Mononuclear cell (primary cell): ENCODE measurements around the gene SELENOO. TPM values are rescaled to one million over a fixed set of nuclear protein-coding genes. Genes with fewer than 3 reads are reported as not detected.
"Not testable (repeated sequence)": the region's sequence is repeated elsewhere in the genome, so short reads cannot be mapped to it uniquely, and the experiment has no call there.

Source experiments
- H3K27me3 ChIP-seq: 2 replicates; pipeline ENCODE4 v1.6.0; 2011; ENCODE audit warnings: low read length, control low read depth; ENCODE audit not compliant: insufficient read depth
- H3K4me1 ChIP-seq: 2 replicates; pipeline ENCODE4 v1.5.1; 2011; ENCODE audit warnings: mild to moderate bottlenecking, low read length, control low read depth; ENCODE audit not compliant: insufficient read depth
- H3K4me3 ChIP-seq: 2 replicates; pipeline ENCODE4 v1.5.1; 2011; ENCODE audit warnings: mild to moderate bottlenecking, low read length, moderate library complexity
- H3K9me3 ChIP-seq: 2 replicates; pipeline ENCODE4 v1.5.1; 2011; ENCODE audit warnings: low read depth, mild to moderate bottlenecking, control low read depth, low read length
- total RNA-seq: library from RNA; depleted of rRNA; stranded (reverse); fragments of >200 nt; gene quantifications from one replicate; pipeline ENCODE4 v1.2.3, GENCODE V29; 2012

SELENOO gene
- total RNA-seq, 1 donor: 11.8 TPM

DNA sequence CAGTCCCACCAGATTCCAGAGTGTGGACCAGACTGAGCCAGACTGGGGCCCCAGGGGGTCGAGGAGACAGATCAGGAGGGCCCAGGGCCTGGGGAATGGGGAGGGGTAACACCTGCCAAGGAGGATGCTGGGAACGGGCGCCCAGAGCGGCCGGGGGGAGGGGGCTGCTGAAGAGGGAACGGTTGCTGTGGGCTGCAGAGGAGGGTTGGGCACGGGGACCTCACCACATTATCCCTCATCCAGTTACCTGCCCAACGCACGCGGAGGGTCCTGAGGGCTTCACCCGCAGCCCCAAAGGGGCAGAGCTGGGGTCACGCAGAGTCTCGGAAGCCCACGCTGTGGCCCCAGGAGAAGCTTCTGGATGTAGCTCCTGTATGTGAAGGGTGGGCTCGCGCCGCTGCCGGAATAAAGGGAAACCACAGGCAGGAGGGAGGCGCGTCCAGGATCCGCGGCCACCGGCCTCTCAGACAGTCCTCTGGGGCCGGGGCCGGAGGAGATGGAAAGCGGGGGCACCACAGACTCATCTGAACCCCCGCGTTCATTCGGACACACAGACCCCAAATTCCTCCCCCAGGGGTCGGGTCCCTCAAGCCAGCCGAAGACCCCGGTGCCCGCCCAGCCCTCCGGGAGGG, 866 bp upstream of the SELENOO start:
- H3K4me3 ChIP-seq: peak overlapping the region; percentile 65
- peaks cover 46% of the 10 kb centered on the region for H3K4me1 ChIP-seq
- no peaks in the 10 kb centered on the region for H3K9me3 ChIP-seq
- no peaks in the 10 kb centered on the region for H3K27me3 ChIP-seq

DNA sequence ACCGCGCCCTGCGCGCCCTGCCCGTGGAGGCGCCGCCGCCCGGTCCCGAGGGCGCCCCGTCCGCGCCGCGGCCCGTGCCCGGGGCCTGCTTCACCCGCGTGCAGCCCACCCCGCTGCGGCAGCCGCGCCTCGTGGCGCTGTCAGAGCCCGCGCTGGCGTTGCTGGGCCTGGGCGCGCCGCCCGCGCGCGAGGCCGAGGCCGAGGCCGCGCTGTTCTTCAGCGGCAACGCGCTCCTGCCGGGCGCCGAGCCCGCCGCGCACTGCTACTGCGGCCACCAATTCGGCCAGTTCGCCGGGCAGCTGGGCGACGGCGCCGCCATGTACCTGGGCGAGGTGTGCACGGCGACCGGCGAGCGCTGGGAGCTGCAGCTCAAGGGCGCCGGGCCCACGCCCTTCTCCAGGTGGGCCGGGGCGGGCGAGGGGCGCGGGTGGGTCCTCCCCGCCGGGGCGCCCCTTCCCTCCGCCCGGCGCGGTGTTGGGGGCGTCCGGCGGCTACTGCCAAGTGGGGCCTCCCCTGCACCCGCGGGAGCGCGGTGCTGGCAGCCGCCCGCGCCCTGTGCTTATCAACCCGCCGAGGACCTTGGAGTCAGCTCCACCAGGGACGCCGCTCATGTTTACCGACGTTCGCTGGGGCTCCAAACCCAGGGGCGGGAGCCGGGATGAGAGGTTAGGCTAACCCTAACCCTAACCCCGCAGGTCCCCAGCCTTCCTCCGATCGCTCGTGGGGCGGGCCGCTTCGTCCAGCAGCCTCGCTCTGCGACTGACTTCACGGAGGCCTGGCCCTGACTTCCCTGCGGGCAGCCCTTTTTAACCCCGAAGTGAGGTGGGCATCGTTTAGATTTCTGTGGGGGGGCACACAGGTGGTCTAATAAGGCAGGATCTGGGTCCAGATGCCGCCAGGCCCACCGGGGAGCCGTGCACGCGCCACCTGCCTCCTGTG, 649 bp downstream of the SELENOO start:
- Histone ChIP-seq H3K4me1 (peaks cover 51% of the 10 kb centered on the region), H3K4me3 (peak overlapping the region; percentile 65), H3K27me3 (no peaks in the 10 kb centered on the region), H3K9me3 (no peaks in the 10 kb centered on the region)

DNA sequence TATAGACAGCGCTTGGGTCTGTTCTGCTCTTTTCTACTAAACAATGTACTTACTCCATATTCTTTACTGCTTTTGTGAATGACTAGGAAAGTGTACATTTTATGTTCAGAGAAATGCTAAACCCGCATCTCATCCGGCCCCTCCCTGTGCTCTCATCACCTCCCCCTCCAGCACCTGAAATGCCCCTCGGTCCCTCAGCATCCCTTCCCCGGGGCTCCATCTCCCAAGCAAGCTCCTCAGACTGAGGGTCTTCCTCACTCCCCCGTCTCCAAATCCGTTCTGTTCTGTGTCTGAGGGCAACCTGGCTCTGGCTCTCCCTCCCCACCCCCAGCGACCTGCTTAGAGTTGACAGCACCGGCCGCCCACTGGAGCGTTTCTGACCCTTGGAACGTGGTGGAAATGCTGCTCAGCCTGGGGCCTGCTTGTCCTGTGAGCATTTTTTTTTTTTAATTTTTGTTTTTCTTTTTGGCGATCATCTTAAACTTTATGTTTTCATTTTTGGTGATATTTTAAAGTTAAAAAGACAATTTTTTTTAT, 1.4 kb downstream of the SELENOO start:
- peaks cover 58% of the 10 kb centered on the region for H3K4me1 ChIP-seq
- H3K4me3 ChIP-seq: peak overlapping the region; percentile 65
- H3K27me3 ChIP-seq: no peaks in the 10 kb centered on the region
- H3K9me3 ChIP-seq: no peaks in the 10 kb centered on the region

DNA sequence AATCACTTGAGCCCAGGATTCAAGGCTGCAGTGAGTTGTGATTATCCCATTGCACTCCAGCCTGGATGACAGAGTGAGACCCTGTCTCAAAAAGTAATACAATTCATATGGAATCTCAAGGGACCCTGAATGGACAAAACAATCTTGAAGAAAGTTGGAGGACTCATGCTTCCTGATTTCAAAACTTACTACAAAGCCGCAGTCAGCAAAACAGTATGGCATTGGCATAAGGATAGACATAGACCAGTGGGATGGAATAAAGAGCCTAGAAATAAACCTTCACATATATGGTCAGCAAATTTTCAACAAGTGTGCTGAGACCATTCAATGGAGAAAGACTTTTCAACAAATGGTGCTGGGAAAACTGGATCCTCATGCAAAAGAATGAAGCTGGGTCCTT, 2.5 kb downstream of the SELENOO start:
- H3K9me3 ChIP-seq: no peaks in the 10 kb centered on the region
- H3K4me3 ChIP-seq: no peak overlapping the region
- H3K4me1 ChIP-seq: peaks cover 65% of the 10 kb centered on the region
- H3K27me3 ChIP-seq: no peaks in the 10 kb centered on the region

DNA sequence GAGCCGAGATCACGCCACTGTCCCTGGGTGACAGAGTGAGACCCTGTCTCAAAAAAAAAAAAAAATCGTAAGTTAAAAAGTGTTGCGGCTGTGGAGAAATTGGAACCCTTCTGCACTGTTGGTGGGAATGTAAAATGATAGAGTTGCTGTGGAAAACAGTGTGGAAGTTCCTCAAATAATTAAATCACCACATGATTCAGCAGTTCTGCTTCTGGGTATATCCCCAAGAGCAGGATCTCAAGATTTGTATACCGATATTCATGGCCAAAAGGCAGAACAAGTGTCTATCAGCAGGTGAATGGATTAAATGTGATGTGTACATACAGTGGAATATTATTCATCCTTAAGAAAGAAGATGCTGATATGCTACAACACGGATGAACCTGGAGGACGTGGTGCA, 3.8 kb downstream of the SELENOO start:
- Histone ChIP-seq H3K4me1 (peaks cover 67% of the 10 kb centered on the region), H3K4me3 (no peak overlapping the region), H3K9me3 (no peaks in the 10 kb centered on the region), H3K27me3 (no peaks in the 10 kb centered on the region)

DNA sequence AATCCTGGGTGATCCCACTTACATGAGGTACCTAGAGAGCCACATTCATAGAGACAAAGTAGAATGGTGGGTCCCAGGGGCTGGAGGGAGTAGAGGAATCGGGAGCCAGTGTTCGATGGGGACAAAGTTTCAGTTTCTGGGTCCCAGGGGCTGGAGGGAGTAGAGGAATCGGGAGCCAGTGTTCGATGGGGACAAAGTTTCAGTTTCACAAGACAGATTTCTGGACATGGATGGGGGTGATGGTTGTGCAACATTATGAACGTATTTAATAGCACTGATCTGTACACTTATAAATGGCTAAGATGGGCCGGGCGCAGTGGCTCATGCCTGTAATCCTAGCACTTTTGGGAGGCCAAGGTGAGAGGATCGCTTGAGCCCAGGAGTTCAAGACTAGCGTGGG, 4.2 kb downstream of the SELENOO start:
- not testable (repeated sequence) for H3K9me3 ChIP-seq, H3K27me3 ChIP-seq, H3K4me3 ChIP-seq
- peaks cover 67% of the 10 kb centered on the region for H3K4me1 ChIP-seq

DNA sequence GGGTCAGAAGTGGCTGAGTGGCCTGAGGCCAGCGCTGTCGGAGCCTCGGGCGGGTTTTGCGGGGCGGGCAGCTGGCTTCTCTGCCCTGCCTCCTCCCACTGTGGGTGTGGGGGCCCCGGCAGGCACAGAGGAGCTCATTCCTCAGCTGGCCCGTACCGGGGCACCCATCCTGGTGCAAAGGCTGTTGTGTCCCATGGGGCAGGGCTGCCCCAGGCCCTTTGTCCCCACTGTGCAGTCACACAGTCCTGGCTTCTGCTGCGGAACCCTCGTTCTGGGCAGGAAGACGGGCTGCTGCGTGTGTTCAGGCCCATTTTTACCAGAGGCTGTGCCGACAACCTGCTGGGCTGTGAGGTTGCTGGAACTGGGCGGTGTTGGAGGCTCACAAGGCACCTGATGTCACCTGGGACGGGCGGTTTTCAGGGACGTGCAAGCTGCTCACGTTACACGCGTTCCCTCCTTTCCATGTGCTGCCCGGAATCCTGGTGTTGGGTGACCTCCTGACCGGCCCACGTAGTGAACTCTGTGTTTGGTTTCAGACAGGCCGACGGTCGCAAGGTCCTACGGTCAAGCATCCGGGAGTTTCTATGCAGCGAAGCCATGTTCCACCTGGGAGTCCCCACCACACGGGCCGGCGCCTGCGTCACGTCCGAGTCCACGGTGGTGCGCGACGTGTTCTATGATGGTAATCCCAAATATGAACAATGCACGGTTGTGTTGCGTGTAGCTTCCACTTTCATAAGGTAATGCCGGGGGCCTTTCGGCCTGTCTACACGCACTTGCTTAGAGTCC, 5.2 kb downstream of the SELENOO start:
- Histone ChIP-seq H3K27me3 (no peaks in the 10 kb centered on the region), H3K9me3 (no peaks in the 10 kb centered on the region), H3K4me1 (peaks cover 63% of the 10 kb centered on the region), H3K4me3 (no peak overlapping the region)

DNA sequence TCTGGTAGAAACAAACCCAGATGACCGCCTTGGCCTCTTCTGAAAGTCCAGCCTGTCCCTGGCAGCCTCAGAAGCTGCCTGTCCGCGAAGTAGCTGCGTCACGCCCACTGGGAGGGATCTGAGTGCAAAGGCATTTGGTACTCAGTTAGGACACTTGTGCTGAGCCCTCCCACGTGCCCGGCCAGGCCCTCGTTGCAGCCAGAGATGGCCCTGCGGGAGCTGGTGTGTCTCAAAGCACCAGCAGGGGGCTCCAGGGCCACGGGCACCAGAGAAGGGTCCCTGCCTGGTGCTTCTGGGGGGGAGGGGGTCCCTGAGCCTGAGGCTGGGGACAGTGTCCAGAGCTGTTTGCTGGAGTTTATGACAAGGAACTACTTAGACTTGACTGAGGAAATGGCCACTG, 5.8 kb downstream of the SELENOO start:
- Histone ChIP-seq H3K4me1 (peaks cover 61% of the 10 kb centered on the region), H3K9me3 (no peaks in the 10 kb centered on the region), H3K4me3 (no peak overlapping the region), H3K27me3 (no peaks in the 10 kb centered on the region)

DNA sequence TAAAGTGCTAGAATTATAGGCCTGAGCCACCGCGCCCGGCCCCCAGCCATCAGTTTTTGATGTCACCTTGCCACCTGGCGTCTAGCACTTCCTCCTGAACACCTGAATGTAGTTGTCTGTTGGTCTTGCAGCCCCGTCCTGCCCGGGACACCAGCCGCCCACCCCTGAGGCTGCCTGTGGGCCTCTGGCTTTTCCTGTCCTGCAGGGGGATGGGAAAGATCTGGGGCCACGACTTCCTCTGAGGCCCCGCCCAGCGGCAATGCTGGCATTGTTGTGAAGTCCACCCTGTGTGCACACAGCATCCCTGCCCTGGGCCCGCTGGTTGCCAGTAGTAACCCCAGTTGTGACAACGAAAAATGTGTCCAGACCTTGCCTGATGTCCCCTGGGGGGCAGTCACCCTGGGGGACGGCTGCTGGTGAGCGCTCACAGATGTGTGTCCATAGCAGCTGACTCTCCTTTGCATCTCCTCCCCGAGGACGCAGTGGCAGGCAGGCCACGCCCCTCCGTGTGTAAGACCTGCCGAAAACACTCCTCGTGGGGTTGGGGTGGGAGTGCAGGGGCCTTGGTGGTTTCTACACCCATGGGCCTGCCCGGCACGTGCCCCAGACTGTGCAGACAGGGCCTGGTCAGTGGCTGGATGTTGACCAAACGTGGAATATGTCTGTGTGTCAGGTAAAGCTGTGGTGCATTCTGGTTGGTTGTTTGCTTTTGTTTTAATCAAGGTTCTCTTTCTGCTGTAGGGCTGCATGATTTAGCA, 6.8 kb downstream of the SELENOO start:
- Histone ChIP-seq H3K27me3 (no peaks in the 10 kb centered on the region), H3K9me3 (no peaks in the 10 kb centered on the region), H3K4me1 (peaks cover 51% of the 10 kb centered on the region), H3K4me3 (no peak overlapping the region)

DNA sequence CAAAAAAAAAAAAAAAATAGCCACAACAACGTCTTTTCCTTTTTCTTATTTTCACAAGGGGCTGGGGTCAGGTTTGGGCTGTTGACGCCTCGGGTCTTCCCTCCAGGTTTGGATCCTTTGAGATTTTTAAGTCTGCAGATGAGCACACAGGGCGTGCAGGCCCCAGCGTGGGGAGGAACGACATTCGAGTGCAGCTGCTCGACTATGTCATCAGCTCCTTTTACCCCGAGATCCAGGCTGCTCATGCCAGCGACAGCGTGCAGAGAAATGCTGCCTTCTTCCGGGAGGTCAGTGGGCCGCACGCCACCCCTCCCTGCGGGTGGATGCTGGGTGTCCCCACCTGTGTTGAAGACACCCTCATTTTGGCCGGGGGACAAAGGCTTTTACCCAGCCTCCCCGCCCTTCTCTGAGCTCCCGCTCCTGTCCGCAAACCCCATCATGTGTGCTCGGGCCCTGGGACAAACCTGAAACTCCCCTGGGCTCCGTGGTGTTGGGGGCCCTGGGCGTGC, 7.7 kb downstream of the SELENOO start:
- Histone ChIP-seq H3K4me3 (no peak overlapping the region), H3K9me3 (no peaks in the 10 kb centered on the region), H3K4me1 (peaks cover 43% of the 10 kb centered on the region), H3K27me3 (no peaks in the 10 kb centered on the region)

DNA sequence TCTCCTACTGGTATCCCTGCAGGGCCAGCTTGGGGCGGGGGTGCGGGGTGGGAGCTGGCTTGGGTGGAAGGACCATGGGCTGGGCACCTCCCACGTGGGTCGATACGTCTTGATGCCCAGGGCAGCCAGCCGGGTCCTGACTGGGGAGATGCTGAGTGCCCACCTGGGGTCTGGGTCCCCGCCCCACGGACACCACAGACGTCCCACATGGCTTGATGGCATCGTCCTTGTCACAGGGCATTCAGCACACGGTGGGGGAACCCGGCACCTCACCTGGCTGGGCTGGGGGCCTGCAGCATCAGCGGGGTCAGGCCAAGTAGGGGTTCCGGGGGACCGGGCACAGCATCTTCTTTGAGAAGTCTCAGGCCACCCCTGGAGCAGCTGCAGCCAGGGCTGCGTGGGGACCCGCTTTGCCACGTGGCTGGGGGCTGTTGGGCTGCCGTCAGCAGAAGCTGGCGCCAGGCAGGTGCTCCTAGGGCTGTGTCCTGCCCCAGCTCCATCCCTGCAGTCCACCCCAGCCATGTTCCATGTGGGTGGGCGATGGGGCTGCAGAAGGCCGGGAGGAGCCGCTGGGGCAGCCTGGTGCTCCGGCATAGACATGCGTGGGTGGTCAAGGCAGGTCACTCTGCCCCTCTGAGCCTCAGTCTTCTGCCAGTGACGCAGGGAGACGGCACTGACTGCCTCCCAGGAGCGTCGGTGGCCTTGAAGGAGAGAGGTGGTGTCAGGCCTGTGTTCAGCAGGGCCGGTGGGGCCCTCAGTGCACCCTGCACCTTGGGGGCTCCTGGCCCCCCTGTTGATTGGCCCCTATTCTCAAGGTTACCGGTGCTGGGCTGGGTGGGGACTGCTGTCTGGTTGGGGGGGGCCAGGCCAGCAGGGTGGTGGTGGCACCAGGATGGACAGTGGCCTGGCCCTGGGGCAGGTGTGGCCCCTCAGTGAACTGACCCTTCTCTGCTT, 8.4 kb downstream of the SELENOO start:
- H3K4me1 ChIP-seq: peaks cover 37% of the 10 kb centered on the region
- no peak overlapping the region for H3K4me3 ChIP-seq
- no peaks in the 10 kb centered on the region for H3K27me3 ChIP-seq
- H3K9me3 ChIP-seq: no peaks in the 10 kb centered on the region

DNA sequence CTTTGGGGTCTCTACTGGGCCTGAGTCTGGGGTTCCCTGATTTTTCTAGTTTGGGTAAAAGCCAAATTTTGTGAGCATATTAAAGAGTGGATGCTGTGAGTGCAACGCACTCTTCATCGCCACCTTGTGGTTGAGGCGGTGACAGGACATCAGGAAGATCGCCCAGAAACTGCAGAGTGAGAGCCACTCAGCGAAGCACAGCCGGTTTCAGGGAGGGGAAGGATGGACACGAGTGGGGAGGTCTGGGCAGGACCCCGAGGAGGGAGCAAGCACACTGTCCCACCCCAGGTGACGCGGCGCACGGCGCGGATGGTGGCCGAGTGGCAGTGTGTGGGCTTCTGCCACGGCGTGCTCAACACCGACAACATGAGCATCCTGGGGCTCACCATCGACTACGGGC, 9.1 kb downstream of the SELENOO start:
- no peaks in the 10 kb centered on the region for H3K27me3 ChIP-seq
- H3K4me3 ChIP-seq: no peak overlapping the region
- H3K9me3 ChIP-seq: no peaks in the 10 kb centered on the region
- H3K4me1 ChIP-seq: peaks cover 30% of the 10 kb centered on the region

DNA sequence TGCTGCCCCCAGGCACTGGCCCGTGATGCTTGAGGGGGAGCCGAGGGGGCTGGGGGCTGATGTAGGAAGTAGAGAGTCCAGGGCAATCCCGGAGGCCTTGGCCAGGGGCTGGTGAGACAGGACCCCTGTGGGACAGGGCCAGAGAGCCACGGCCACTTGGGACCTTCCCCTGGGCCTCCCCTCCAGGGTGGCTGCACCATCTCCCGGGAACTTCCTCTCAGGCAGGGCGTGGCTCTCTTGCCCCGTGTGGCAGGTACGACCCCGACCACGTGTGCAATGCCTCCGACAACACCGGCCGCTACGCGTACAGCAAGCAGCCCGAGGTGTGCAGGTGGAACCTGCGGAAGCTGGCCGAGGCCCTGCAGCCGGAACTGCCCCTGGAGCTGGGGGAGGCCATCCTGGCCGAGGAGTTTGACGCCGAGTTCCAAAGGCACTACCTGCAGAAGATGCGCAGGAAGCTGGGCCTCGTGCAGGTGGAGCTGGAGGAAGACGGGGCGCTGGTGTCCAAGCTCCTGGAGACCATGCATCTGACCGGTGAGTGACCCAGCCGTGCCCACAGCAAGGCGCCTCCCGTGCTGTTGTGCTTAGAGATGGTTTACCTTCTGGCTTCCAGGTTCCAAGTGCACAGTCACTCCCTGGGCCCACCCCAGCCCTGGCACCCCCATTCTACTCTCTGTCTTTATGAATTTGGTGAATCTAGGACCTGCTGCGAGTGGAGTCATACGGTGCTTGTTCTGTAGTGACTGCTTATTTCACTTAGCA, 9.7 kb downstream of the SELENOO start:
- Histone ChIP-seq H3K4me1 (peaks cover 25% of the 10 kb centered on the region), H3K9me3 (no peaks in the 10 kb centered on the region), H3K27me3 (no peaks in the 10 kb centered on the region), H3K4me3 (no peak overlapping the region)
